Adrenal gland (tissue), 5 donors: ENCODE data around the gene HSF2BP.

Experiments
- POLR2A ChIP-seq, 2 donors: fragments of 450-650 bp; IDR thresholded peaks; one replicate each; pipeline ENCODE4 v1.6.1; 2017; ENCODE audit warnings: antibody characterized with exemption in 2 of 2, mild to moderate bottlenecking in 2 of 2, moderate library complexity in 1 of 2
- TF ChIP-seq, protein P1 (sequence below), 6 experiments: fragments of 450-650 bp in 4 of 6; fragments of 200-600 bp in 2 of 6; sonication (generic) in 1 of 6; IDR thresholded peaks; 1 replicate in 5 of 6; 2 replicates in 1 of 6; pipeline versions ENCODE4 v1.5.1 to v1.8.0; 2016 to 2021; ENCODE audit warnings: antibody characterized with exemption in 6 of 6, mild to moderate bottlenecking in 2 of 6, moderate library complexity in 1 of 6
- donor health status: DM: no; HTN: no; CAD: no.

DNA sequence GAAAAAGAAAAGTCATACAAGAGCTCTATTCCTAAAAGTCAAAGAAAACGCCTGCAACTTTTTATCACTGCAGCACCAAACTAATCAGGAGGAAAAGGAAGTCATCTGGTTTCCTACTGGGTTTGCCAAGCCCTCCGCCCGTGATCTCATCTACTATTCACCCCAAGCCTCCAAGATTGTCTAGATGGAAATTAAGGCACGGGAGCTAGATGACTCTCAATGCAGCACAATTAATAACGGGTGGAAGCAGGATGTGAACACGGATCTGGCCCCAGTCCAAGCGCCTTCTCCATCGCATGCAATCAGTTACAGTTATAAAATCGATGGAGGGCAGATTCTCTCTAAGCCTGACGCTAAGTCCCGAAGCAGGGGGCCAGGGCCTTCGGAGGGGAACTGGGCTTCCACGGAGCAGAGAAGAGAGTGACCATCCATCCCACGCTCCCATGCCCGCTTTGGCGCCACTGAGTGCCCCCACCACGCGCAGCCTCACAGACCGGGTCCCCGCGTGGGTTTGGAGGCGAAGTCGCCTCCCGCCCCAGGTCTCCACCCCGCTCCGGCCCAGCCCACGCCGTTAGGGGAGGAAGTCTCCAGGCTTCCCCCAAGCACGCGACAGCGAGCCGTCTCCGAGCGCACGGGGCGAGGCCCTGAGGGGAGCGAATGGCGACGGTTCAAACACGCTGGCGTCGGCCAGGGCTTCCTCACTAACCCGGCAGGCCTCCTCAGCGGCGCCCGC lies 1.8 kb downstream of the HSF2BP start:
- TF ChIP-seq, protein P1, sequence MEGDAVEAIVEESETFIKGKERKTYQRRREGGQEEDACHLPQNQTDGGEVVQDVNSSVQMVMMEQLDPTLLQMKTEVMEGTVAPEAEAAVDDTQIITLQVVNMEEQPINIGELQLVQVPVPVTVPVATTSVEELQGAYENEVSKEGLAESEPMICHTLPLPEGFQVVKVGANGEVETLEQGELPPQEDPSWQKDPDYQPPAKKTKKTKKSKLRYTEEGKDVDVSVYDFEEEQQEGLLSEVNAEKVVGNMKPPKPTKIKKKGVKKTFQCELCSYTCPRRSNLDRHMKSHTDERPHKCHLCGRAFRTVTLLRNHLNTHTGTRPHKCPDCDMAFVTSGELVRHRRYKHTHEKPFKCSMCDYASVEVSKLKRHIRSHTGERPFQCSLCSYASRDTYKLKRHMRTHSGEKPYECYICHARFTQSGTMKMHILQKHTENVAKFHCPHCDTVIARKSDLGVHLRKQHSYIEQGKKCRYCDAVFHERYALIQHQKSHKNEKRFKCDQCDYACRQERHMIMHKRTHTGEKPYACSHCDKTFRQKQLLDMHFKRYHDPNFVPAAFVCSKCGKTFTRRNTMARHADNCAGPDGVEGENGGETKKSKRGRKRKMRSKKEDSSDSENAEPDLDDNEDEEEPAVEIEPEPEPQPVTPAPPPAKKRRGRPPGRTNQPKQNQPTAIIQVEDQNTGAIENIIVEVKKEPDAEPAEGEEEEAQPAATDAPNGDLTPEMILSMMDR (IDR thresholded peaks at IDR 0.05): no peak
- no peak for TF ChIP-seq POLR2A (IDR thresholded peaks at IDR 0.05)
